GM12892 (cell line): Measurements from ENCODE around the gene ASIP.

Source experiments
- POLR2A ChIP-seq: IDR thresholded peaks from 2 replicates; pipeline ENCODE4 v1.6.1; 2011; ENCODE audit warnings: low read depth, low read length, control low read depth
- POLR2AphosphoS5 ChIP-seq: IDR thresholded peaks from 2 replicates; pipeline ENCODE4 v1.6.1; 2011; ENCODE audit warnings: low read depth, low read length, control low read depth
- TAF1 ChIP-seq: IDR thresholded peaks from 2 replicates; pipeline ENCODE4 v1.6.1; 2011; ENCODE audit warnings: low read depth, mild to moderate bottlenecking, control low read depth, low read length, borderline replicate concordance

DNA sequence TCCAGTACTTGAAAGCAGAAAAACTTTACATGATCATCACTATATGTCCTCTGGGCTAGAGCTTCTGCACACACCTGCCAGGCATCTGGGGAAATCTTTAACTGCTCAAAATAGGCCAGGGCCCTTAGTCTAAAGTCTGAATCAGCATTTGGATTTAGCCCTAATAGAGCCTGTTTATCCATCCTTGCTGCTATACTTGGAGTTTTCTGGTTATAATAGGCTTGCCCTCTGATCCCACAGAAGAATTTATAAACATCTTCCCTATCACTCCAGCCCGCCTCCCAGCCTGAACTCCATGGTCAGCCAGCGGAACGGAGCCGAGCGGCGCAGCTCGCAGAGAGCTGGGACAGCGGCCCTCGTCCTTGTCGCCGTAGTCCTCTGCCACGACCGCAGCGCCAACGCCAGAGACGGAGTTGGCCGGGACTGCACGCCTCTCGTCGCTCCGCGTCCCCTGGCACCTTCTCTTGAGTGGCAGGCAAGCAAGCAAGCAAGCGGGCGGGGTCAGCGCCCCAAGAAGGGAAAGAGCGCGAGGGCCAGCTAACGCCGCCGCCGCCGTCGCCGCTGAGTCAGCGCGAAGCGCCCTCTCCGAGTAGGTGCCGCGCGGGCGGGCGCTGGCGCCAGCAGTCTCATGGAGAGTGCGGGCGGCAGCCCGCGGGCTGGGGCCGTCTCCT, 25.4 kb upstream of the ASIP start:
- TF ChIP-seq POLR2AphosphoS5 (no peak), POLR2A (no peak), TAF1 (no peak)
